Embryonic facial prominence (tissue), 1 donor: Measurements from ENCODE around the gene DHX30.

Source experiments
- DNase-seq: peaks from one replicate; pipeline ENCODE4 v3.0.0-alpha.2; 2016; ENCODE audit errors: extremely low spot score

Gene DHX30

DNA sequence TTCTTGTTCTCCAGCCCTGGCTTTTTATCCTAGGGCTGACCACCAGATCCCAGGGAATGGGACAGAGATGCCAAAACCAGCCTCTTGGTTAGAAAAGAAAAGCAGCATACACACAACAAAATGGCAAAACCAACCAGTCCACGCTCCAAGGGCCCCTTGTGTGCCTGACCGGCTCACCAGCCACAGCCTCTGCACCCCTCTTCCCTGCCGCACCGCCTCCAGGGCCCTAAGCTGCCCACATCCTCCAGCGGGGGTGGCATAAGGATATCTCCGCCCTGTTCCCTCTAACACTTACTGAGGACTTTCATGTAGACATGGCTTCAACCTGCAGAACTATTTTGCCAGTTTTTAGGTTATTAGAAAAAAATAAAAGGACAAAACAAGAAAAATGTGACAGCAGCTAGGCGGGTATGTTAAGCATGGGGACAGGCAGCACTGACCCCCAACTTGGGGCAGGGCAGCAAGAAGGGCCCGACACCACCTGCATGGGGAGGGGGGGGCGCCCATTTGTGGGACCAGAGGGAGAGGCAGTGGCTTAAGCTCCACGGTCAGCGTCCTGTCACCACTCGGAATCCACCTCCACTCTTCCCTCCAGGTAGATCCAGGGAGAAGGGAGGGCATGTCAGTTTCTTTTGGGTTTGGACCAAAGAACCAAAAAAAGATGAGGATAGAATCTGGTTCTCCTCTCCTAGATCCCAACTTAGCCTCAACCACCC, 49.1 kb downstream of the DHX30 start:
- DNase-seq = no peak

DNA sequence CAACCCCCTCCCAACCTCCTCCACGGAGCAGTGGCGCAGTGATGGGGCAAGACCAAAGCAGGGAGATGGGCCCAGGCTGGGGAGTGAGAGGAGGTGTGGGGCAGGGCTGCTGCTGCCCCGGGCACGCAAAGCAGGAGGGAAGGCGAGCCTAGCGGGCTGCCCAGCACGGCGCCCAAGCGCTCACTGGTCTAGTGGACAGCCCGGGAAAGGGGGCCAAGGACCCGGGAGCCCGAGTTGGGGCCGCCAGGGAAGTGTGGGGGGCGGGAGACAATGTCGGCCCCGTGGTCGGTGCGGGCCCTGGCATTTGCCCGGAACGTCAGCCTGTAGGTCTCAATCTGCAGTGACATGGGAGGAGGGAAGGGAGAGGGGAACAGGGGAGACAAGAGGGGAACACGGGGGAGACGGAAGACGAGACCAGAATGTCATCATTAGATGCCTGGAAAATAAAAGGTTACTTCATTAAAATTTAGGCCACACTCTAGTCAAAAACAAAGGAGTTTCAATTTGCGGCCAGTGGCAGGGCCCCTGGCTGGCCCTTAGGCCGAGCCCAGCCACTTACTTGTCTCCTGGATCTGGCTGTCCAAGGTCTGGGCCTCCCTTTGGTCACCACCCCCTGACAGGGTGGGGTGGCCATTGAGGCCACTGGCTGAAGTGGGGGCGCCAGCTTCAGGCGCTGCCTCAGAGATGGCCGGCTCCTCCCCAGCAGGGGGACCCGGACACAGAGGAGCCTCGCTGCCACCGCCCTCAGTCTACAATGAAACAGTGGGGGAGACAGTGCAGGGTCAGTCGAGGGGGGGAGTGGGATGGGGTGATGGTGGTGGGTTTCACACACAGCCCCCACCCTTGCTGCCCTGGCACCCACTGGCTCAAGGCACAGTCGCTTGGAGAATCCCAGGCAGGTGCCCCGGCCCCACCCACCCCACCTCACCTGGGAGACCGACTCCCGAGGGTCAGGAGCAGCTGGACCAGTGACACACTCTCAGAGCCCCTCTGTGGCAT, 50.0 kb downstream of the DHX30 start:
- DNase-seq = no peak

DNA sequence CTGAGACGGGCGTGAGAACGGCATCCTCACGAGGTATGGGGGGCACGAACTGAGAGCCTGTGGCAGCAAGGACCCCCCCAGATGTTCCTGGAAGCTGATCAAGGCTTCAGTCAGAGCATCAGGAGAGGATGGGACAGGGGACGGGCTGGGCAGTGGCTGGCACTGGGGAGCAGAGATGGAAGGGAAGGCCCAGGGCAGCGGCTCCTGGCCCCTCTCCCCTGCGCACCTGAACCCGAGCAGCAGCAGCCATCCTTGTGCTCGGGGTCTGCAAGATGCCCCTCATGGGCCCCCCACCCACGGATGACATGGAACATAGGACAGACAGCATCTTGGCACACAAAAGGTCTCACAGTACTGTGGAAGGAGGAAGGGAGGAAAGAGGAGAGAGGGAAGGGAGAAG, 51.3 kb downstream of the DHX30 start:
- DNase-seq = no peak

DNA sequence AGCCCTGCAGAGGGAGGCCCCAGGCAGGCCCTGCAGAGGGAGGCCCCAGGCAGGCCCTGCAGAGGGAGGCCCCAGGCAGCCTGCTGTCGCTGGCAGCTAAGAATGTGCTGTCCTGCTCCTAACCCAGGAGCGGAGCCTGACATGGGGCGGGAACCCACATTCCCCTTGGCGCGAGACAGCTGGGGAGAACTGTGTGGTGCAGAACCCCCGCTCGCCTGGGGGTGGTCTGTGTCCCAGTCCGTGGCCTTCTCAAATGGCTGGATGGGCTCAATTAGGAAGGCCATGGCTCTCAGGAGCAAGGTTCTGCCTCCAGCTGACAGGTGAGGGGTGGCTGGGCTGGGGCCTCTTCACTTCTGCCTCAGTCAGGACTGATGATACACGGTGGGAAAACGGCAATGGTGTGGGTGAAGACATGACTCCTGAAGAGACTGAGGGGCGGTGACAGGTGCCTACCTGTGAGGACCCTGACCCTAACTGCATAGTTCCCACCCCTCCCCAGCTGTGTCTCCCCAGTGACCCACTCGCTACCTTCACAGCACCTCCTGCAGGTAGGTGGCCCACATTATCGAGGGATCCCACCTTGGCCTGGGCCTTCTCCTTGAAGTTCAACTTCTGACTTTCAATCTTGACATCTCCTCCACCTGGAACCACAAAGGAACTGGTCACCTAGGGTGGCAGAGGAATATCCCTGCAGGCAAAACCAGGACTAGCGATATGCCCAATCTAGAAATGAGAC, 52.0 kb downstream of the DHX30 start:
- DNase-seq = no peak

GRCh38 chr3:47855461-47856383, 52.8 kb downstream of the DHX30 start:
- no peak for DNase-seq

GRCh38 chr3:47856669-47857068, 53.7 kb downstream of the DHX30 start:
- DNase-seq = no peak

- no peak for DNase-seq
These were observed 54.2 kb downstream of the DHX30 start for GRCh38 chr3:47857151-47857550.

DNA sequence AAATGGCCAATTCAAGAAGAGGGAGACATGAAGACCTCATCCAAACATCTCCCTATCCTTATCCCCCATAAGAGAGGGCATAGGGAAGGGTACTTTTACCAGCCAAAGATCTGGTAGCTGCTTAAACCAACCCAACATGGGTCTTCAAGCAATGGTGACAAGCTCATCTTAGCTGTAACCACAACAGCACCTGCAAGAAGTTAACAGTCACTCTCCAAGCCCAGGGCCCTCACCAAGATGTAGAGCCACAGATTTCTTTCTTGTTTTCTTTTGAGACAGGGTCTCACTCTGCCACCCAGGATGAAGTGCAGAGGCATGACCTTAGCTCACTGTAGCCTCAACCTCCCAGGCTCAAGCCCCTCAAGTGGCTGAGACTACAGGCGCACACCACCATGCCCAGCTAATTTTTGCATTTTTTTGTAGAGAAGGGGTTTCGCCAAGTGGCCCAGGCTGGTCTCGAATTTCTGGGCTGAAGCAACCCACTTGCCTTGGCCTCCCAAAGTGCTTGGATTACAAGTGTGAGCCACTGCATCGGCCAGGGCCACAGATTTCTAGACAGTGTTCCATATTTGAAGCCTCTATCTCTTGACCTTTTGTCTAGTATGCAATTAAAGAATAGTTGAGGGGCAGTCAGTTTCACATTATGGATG, 57.1 kb downstream of the DHX30 start:
- no peak for DNase-seq

- no peak for DNase-seq
These were observed 60.6 kb downstream of the DHX30 start for GRCh38 chr3:47863391-47864128.

DNA sequence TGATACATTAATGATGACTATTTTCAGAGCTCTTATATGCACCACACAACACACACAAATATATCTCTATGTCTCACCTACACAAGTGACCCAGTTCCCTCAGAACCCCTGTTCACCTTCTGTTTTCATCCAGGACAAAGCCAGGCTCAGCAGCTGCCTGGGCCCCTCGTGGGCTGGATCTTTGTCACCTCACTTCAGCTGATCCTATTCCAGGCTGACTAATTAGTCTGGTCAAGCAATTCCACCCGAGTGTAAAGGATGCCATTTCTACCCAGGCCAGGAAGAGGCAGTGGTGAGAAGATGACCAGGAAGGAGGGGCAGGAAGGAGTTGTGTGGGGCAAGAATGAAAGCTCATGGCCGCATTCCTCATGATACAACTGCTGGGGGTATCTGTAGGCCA, 62.3 kb downstream of the DHX30 start:
- no peak for DNase-seq

DNA sequence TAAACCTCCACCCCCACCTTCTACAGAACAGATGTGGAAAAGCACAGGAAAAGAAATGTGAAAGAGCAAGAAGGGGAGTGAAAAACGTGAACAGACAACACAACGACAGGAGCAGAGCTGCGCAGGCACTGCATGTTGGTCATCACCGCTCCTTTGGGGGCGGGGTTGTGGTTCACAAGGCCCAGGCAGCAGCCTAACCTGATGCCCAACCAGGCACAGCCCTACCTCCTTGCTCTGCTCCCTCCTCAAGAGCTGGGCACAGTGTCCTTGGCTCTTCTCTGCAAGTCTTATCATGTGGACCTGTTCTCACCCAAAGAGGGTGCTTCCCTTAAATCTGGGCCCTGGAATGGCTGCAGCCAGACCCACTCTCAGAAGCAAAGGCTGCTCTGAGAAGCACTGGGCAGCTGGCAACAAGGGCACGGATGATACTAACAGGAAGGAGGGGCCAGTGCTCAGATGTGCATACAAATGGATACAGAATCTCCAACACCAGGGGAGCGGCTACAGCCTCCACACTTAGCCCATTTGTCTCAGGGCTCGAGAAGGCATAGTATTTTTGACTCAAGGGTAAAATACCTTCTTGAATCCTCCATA, 64.6 kb downstream of the DHX30 start:
- DNase-seq = no peak

- no peak for DNase-seq
These were observed 65.4 kb downstream of the DHX30 start for GRCh38 chr3:47868306-47868705.

DNA sequence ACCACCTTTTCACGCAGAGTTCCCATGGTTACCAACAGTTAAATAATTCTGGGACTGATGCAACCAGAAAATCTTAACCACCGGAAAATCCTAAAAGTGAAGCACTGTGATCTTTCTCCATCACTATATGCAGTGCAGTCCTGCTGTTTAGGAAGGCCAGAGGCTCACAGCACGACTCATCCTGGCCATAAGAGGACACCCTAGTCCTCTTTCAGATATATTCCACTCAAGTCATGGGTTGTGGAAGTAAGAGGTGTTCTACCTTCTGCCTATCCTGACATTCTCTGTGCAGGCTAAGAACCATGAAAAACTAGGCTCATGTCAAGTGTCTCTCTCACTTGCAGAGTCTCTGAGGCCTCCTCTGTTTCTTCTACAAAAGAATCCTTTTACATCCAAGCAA, 67.2 kb downstream of the DHX30 start:
- no peak for DNase-seq

DNA sequence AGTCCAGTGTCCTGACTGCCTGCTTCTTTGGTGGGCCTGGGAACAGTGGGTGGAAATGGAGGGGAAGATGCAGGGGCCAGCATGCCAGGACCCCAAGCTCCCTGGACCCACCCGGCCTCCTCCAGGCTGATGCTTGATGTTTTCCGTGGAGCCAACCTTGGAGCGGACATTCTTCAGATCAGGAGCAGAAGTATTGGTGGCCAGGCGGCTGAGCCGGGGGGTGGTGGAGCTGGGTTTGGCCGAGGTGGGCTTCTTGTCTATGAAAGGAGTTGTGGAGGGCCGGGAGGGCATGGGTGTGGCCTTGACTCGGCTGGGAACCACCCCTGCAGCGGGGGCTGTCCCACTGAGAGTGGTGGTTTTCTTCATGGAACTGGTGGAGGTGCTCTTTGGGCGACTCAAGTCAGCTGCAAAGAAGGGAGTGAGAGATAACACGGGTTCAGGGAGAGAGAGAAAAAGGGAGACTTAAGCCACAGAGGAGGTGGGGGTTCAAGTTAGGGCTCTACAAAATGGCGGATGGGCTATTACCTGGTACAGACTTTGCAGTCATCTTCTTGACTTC, 67.8 kb downstream of the DHX30 start:
- no peak for DNase-seq

GRCh38 chr3:47871389-47871788, 68.5 kb downstream of the DHX30 start:
- DNase-seq = no peak

- DNase-seq = no peak
These were observed 70.0 kb downstream of the DHX30 start for GRCh38 chr3:47872916-47873315.

DNA sequence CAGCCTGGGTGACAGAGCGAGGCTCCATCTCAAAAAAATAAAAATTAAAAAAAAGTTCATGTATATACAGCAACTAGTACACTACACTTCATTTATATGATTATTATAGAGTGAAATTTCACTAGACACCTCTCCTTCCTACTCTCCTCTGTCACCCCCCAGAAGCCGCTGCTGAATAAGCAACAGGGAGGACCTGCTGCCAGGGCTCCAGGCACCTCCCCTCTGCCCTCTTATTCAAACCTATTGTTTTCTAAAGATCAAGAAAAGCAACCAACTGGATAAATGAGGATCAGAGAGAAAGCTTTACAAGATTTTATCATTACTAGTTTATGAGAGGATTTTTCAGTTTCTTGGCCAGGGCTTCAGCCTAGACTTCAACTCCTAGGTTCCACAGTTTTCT, 71.5 kb downstream of the DHX30 start:
- DNase-seq = no peak

- no peak for DNase-seq
These were observed 72.0 kb downstream of the DHX30 start for GRCh38 chr3:47874913-47875312.

DNA sequence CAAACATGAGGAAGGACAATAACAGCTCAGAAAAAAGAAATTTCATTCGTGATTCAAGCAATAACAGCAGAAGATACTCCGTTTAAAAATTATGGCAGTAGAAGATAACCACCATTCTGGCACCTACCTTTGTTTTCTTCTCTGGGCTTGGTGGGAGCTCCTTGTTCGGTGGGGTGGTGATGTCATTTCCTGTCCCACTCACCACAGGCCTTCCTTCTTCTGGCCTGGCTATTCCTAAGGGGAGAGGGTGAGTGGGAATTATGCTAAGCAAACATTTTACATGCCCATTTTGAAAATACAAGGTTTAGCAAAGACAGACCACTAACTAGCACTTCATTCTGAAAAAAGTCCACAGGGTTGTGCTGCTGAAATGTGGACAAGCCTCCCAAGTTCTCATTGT, 74.4 kb downstream of the DHX30 start:
- DNase-seq = no peak
